HepG2 (cell line): ENCODE data around the gene MEGF11. TPM values are rescaled to one million over a fixed set of nuclear protein-coding genes. Genes with fewer than 3 reads are reported as not detected.
"Not testable (repeated sequence)": the region's sequence is repeated elsewhere in the genome, so short reads cannot be mapped to it uniquely, and the experiment has no call there.

Experiments
- ATAC-seq: fragments of 200-7000 bp; cut with Tn5 transposase; 3 replicates; pipeline ENCODE4 v1.9.1; 2020; ENCODE audit warnings: mild to moderate bottlenecking, moderate library complexity
- BruUV-seq: library from RNA; stranded (reverse); fragments of 400-500 nt; replicated peaks from 2 replicates; lab custom pipeline; 2021; lab: Mats Ljungman, UMichigan
- CTCF ChIA-PET: fragments of 300-600 bp; formaldehyde crosslinking; extraction: SDS; loops from one replicate; lab custom pipeline; 2021; ENCODE audit warnings: low total read pairs, inconsistent platforms, low intra/inter-chr PET ratio; lab: Yijun Ruan, JAX
- POLR2A ChIA-PET: fragments of 350-600 bp; sonication (Branson Sonifier 250); formaldehyde crosslinking; loops from one replicate; lab custom pipeline; 2020; ENCODE audit warnings: antibody characterized with exemption, inconsistent platforms; lab: Yijun Ruan, JAX
- DNase-seq: peaks from one replicate; pipeline ENCODE4 v3.0.0-alpha.2; 2015; ENCODE audit warnings: low spot score
- FAIRE-seq: peaks from 3 replicates; lab custom pipeline; 2011; peaks lifted over from hg19 to GRCh38; lab: Jason Lieb, UNC
- H2AFZ ChIP-seq: one replicate; pipeline ENCODE4 v1.6.1; 2011; ENCODE audit warnings: low read length, inconsistent platforms
- H3K27ac ChIP-seq: fragments of 300-600 bp; 3 replicates; pipeline ENCODE4 v1.8.0; 2011; ENCODE audit warnings: mixed run types, mild to moderate bottlenecking, mixed read lengths, low read length, inconsistent platforms; ENCODE audit not compliant: insufficient read depth; ENCODE audit errors: extremely low read length
- H3K27me3 ChIP-seq, 2 experiments: fragments of 200-600 bp in 1 of 2; 2 replicates in 1 of 2; 3 replicates in 1 of 2; pipeline versions ENCODE4 v1.6.0 to v1.8.0; 2011; ENCODE audit warnings: low read length in 2 of 2, mild to moderate bottlenecking in 2 of 2, moderate library complexity in 2 of 2, inconsistent platforms in 1 of 2; ENCODE audit not compliant: insufficient read depth in 2 of 2, control insufficient read depth in 1 of 2
- H3K36me3 ChIP-seq, 2 experiments: fragments of 200-600 bp in 1 of 2; replicated peaks in 1 of 2; 2 replicates in 1 of 2; 3 replicates in 1 of 2; pipeline versions ENCODE4 v1.5.1 to v1.8.0; 2011; ENCODE audit warnings: low read length in 2 of 2, inconsistent platforms in 1 of 2; ENCODE audit not compliant: insufficient read depth in 2 of 2, control insufficient read depth in 1 of 2
- H3K4me1 ChIP-seq: 2 replicates; pipeline ENCODE4 v1.5.1; 2012; ENCODE audit warnings: low read length, inconsistent platforms; ENCODE audit not compliant: insufficient read depth
- H3K4me2 ChIP-seq: 2 replicates; pipeline ENCODE4 v1.6.0; 2011; ENCODE audit warnings: low read depth, low read length, inconsistent platforms
- H3K4me3 ChIP-seq, 3 experiments: fragments of 200-600 bp in 1 of 3; sonication (generic), shearing (Covaris generic) in 1 of 3; replicated peaks in 1 of 3; 2 replicates each; pipeline ENCODE4 v1.5.1; 2011 to 2016; ENCODE audit warnings: low read length in 3 of 3, inconsistent platforms in 2 of 3, low read depth in 2 of 3, mild to moderate bottlenecking in 2 of 3, control low read depth in 1 of 3, mixed read lengths in 1 of 3; ENCODE audit not compliant: insufficient read depth in 1 of 3
- H3K79me2 ChIP-seq: one replicate; pipeline ENCODE4 v1.6.1; 2011; ENCODE audit warnings: low read length, inconsistent platforms; ENCODE audit not compliant: insufficient read depth
- H3K9ac ChIP-seq: 2 replicates; pipeline ENCODE4 v1.6.0; 2011; ENCODE audit warnings: mild to moderate bottlenecking, low read depth, low read length, inconsistent platforms; ENCODE audit not compliant: insufficient read depth
- H3K9me3 ChIP-seq: 2 replicates; pipeline ENCODE4 v1.5.1; 2012; ENCODE audit warnings: mild to moderate bottlenecking, low read length
- H4K20me1 ChIP-seq: 2 replicates; pipeline ENCODE4 v1.6.0; 2011; ENCODE audit warnings: inconsistent platforms, mild to moderate bottlenecking, low read length, moderate library complexity; ENCODE audit not compliant: insufficient read depth
- HHEX ChIP-seq: IDR thresholded peaks from 2 replicates; pipeline ENCODE4 v1.6.1; 2016; ENCODE audit warnings: control low read depth
- PLRG1 ChIP-seq: fragments of 450-650 bp; conservative IDR thresholded peaks from 2 replicates; pipeline ENCODE4 v1.6.1; 2016
- TBX2 ChIP-seq: sonication (generic); formaldehyde crosslinking; IDR thresholded peaks from 2 replicates; pipeline ENCODE4 v1.5.0; 2020; ENCODE audit warnings: missing genetic modification reagents, mild to moderate bottlenecking, borderline replicate concordance
- ZFYVE20 ChIP-seq: sonication (generic); formaldehyde crosslinking; IDR thresholded peaks from 2 replicates; pipeline ENCODE4 v1.8.0; 2023; ENCODE audit warnings: low read depth, mild to moderate bottlenecking, moderate library complexity, missing genetic modification reagents, borderline replicate concordance
- ZNF207 ChIP-seq: fragments of 450-650 bp; IDR thresholded peaks from 2 replicates; pipeline ENCODE4 v1.6.1; 2016; ENCODE audit warnings: antibody characterized with exemption, borderline replicate concordance
- ZNF260 ChIP-seq: sonication (generic); formaldehyde crosslinking; IDR thresholded peaks from 2 replicates; pipeline ENCODE4 v1.4.0; 2020; ENCODE audit warnings: missing genetic modification reagents, low read depth, mild to moderate bottlenecking, borderline replicate concordance
- ZNF335 ChIP-seq: sonication (generic); formaldehyde crosslinking; IDR thresholded peaks from 2 replicates; pipeline ENCODE4 v1.4.0; 2020; ENCODE audit warnings: missing genetic modification reagents
- ZNF33A ChIP-seq: sonication (generic); formaldehyde crosslinking; IDR thresholded peaks from 2 replicates; pipeline ENCODE4 v1.5.1; 2020; ENCODE audit warnings: missing genetic modification reagents, mild to moderate bottlenecking, moderate library complexity, borderline replicate concordance
- ZNF556 ChIP-seq: sonication (generic); formaldehyde crosslinking; IDR thresholded peaks from 2 replicates; pipeline ENCODE4 v1.4.0; 2020; ENCODE audit warnings: mild to moderate bottlenecking, missing genetic modification reagents, borderline replicate concordance
- WGBS: methylation state at CpG from one replicate; pipeline ENCODE4 v1.1.6; 2017; ENCODE audit warnings: low lambda C conversion rate; 5-methylcytosine and 5-hydroxymethylcytosine counted together
- in situ Hi-C: cut with HindIII; loops from 2 replicates; pipeline ENCODE4 v1.10.0; 2017; ENCODE audit warnings: low pct_unique_long_range_greater_than_20kb; ENCODE audit not compliant: extremely low pct_ligation_motif_present
- intact Hi-C: fragments of 100-400 bp; cut with micrococcal nuclease; formaldehyde crosslinking; loops from one replicate; pipeline ENCODE4 v1.10.0; 2022; ENCODE audit not compliant: unreplicated experiment
- polyA plus RNA-seq, 8 experiments: library from polyadenylated mRNA; depleted of rRNA in 3 of 8; stranded (reverse) in 7 of 8; unstranded in 1 of 8; fragments of >200 nt; fragmentation: Illumina TruSeq in 4 of 8; extraction: Trizol in 4 of 8; gene quantifications; 2 replicates each; pipeline versions ENCODE4 v1.2.1 to v1.2.3, GENCODE V29; 2011 to 2016; ENCODE audit warnings: low read depth in 4 of 8, missing spikeins in 1 of 8, mixed read lengths in 1 of 8; ENCODE audit not compliant: insufficient read depth in 1 of 8
- total RNA-seq, 5 experiments: library from RNA; depleted of rRNA; stranded (reverse); fragments of >200 nt; fragmentation: Illumina TruSeq; extraction: Trizol; gene quantifications; 2 replicates each; pipeline ENCODE4 v1.2.3, GENCODE V29; 2016; ENCODE audit warnings: low read depth in 1 of 5
- TF ChIP-seq, protein P1 (sequence below): IDR thresholded peaks from 2 replicates; pipeline ENCODE4 v1.6.1; 2016; ENCODE audit warnings: mild to moderate bottlenecking

MEGF11 gene
- total and polyA plus RNA-seq, 2 of the 13 experiments (the other 11 are each of a cell fraction or from before 2014, with no cell fraction given): not detected

GRCh38 chr15:65978110-65978509 is 275.4 kb downstream of the MEGF11 start:
- H4K20me1 ChIP-seq: no peaks in the 10 kb centered on the region
- H3K9me3 ChIP-seq: no peaks in the 10 kb centered on the region
- H3K4me2 ChIP-seq: no peak overlapping the region
- TF ChIP-seq HHEX (CRISPR knock-in tag) (no peak), ZNF556 (CRISPR knock-in tag) (no peak), ZNF33A (CRISPR knock-in tag) (no peak), PLRG1 (no peak), TBX2 (CRISPR knock-in tag) (no peak), ZNF335 (no peak), ZNF260 (CRISPR knock-in tag) (no peak), ZFYVE20 (CRISPR knock-in tag) (no peak), ZNF207 (no peak)
- TF ChIP-seq, protein P1, sequence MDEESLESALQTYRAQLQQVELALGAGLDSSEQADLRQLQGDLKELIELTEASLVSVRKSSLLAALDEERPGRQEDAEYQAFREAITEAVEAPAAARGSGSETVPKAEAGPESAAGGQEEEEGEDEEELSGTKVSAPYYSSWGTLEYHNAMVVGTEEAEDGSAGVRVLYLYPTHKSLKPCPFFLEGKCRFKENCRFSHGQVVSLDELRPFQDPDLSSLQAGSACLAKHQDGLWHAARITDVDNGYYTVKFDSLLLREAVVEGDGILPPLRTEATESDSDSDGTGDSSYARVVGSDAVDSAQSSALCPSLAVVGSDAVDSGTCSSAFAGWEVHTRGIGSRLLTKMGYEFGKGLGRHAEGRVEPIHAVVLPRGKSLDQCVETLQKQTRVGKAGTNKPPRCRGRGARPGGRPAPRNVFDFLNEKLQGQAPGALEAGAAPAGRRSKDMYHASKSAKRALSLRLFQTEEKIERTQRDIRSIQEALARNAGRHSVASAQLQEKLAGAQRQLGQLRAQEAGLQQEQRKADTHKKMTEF (CRISPR knock-in tag): no peak
- TF ChIP-seq, all 625 proteins: peak for 0
- FAIRE-seq: no peak
- 5% methylated on average over 1 of the region's 1 CpG for WGBS
- no peak for ATAC-seq
- no peaks in the 10 kb centered on the region for H3K36me3 ChIP-seq
- intact Hi-C loops (no loop called here), in situ Hi-C loops (no loop called here)
- H3K27me3 ChIP-seq: peaks cover 4 to 14% of the 10 kb centered on the region in 2 experiments; a peak in 4 of 5 replicates
- ChIA-PET CTCF (no interaction called here), POLR2A (no interaction called here)
- no peak overlapping the region for H3K27ac ChIP-seq
- no peaks in the 10 kb centered on the region for H3K4me1 ChIP-seq
- no peak overlapping the region for H2AFZ ChIP-seq
- no peak overlapping the region for H3K9ac ChIP-seq
- no peak for DNase-seq
- no peak overlapping the region for H3K4me3 ChIP-seq
- no TSS peak for BruUV-seq
- H3K79me2 ChIP-seq: no peaks in the 10 kb centered on the region

DNA sequence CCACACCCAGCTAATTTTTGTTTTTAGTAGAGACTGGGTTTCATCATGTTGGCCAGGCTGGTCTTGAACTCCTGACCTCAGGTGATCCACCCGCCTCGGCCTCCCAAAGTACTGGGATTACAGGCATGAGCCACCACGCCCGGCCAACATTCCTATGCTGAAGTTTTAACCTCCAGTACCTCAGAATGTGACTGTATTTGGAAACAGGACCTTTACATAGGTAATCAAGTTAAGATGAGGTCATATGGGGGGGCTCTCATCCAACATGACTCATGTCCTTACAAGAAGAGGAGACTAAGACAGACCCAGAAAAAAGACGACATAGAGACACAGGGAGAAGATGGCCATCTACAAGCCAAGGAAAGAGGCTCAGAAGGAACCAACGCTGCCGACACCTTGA is 277.4 kb downstream of the MEGF11 start:
- H3K4me3 ChIP-seq, H3K9me3 ChIP-seq, ATAC-seq, H3K79me2 ChIP-seq, H2AFZ ChIP-seq, in situ Hi-C loops, H3K4me2 ChIP-seq, FAIRE-seq, H3K27ac ChIP-seq, DNase-seq, BruUV-seq, intact Hi-C loops, H3K4me1 ChIP-seq, CTCF ChIA-PET, H3K27me3 ChIP-seq, H3K9ac ChIP-seq, H4K20me1 ChIP-seq, H3K36me3 ChIP-seq, POLR2A ChIA-PET: not testable (repeated sequence)
- 41% methylated on average over 7 of the region's 7 CpGs for WGBS
